Measurements from ENCODE around the gene ADCY2.

Gene ADCY2

GRCh38 chr5:7659420-7659819 is 263.5 kb downstream of the ADCY2 start:
- H3K4me3 ChIP-seq (ENCODE audit: low read length) = no peak overlapping the region
- DNase-seq (ENCODE audit: low read depth) = no peak
- no peak for TF ChIP-seq CTCF (conservative IDR thresholded peaks at IDR 0.05; ENCODE audit: low read length)

GRCh38 chr5:7662289-7662688 is 266.4 kb downstream of the ADCY2 start:
- H3K4me3 ChIP-seq (ENCODE audit: low read length) = no peak overlapping the region
- no peak for TF ChIP-seq CTCF (conservative IDR thresholded peaks at IDR 0.05; ENCODE audit: low read length)
- no peak for DNase-seq (ENCODE audit: low read depth)

- DNase-seq (ENCODE audit: low read depth) = no peak
- no peak for TF ChIP-seq CTCF (conservative IDR thresholded peaks at IDR 0.05; ENCODE audit: low read length)
- H3K4me3 ChIP-seq (ENCODE audit: low read length) = no peak overlapping the region
These were observed 267.9 kb downstream of the ADCY2 start for GRCh38 chr5:7663808-7664207.

GRCh38 chr5:7664208-7664607 is 268.3 kb downstream of the ADCY2 start:
- DNase-seq (ENCODE audit: low read depth) = no peak
- H3K4me3 ChIP-seq (ENCODE audit: low read length) = no peak overlapping the region

GRCh38 chr5:7667216-7667767 is 271.4 kb downstream of the ADCY2 start:
- no peak for TF ChIP-seq CTCF (conservative IDR thresholded peaks at IDR 0.05; ENCODE audit: low read length)
- no peak for DNase-seq (ENCODE audit: low read depth)
- H3K4me3 ChIP-seq (ENCODE audit: low read length) = no peak overlapping the region

More at GRCh38 chr5:7664208-7664607, 268.3 kb downstream of the ADCY2 start:
- no peak for TF ChIP-seq CTCF (conservative IDR thresholded peaks at IDR 0.05; ENCODE audit: low read length)

- TF ChIP-seq CTCF (conservative IDR thresholded peaks at IDR 0.05; ENCODE audit: low read length) = no peak
- H3K4me3 ChIP-seq (ENCODE audit: low read length) = no peak overlapping the region
- no peak for DNase-seq (ENCODE audit: low read depth)
These were observed 272.2 kb downstream of the ADCY2 start for GRCh38 chr5:7668161-7668560.

- TF ChIP-seq CTCF (conservative IDR thresholded peaks at IDR 0.05; ENCODE audit: low read length) = no peak
- no peak for DNase-seq (ENCODE audit: low read depth)
- no peak overlapping the region for H3K4me3 ChIP-seq (ENCODE audit: low read length)
These were observed 272.7 kb downstream of the ADCY2 start for GRCh38 chr5:7668627-7669026.
